K562 (cell line): ENCODE measurements around the gene COA4. TPM values are rescaled to one million over a fixed set of nuclear protein-coding genes. Genes with fewer than 3 reads are reported as not detected.

ENCODE experiments used
- ELF4 ChIP-seq: fragments of 450-650 bp; formaldehyde crosslinking; IDR thresholded peaks from 2 replicates; pipeline ENCODE4 v1.4.0; 2022; ENCODE audit warnings: missing genetic modification characterization
- ESRRA ChIP-seq: fragments of 450-650 bp; IDR thresholded peaks from 2 replicates; pipeline ENCODE4 v1.6.1; 2014; ENCODE audit warnings: low read depth, mild to moderate bottlenecking, moderate library complexity, borderline replicate concordance
- HMGN3 ChIP-seq: IDR thresholded peaks from 2 replicates; pipeline ENCODE4 v1.6.1; 2011; ENCODE audit warnings: borderline replicate concordance, low read depth, mild to moderate bottlenecking, mixed read lengths, low read length; ENCODE audit not compliant: insufficient read length; ENCODE audit errors: extremely low read depth
- HNRNPH1 ChIP-seq: fragments of 200-400 bp; formaldehyde crosslinking; optimal IDR thresholded peaks from 2 replicates; pipeline ENCODE3; 2017; ENCODE audit warnings: low read depth, mild to moderate bottlenecking, low read length, moderate library complexity
- SIRT6 ChIP-seq: IDR thresholded peaks from one replicate; pipeline ENCODE4 v1.6.1; 2012; ENCODE audit warnings: low read depth, mild to moderate bottlenecking, control low read depth, inconsistent platforms, low read length, moderate library complexity
- ZBTB7A ChIP-seq: IDR thresholded peaks from 2 replicates; pipeline ENCODE4 v1.6.1; 2011; ENCODE audit warnings: low read depth, mild to moderate bottlenecking, low read length, moderate library complexity, borderline replicate concordance; ENCODE audit not compliant: control insufficient read depth
- ZEB2 ChIP-seq: fragments of 450-650 bp; IDR thresholded peaks from 2 replicates; pipeline ENCODE4 v1.6.1; 2016
- ZNF316 ChIP-seq: fragments of 450-650 bp; IDR thresholded peaks from 2 replicates; pipeline ENCODE4 v1.6.1; 2016
- ZNF41 ChIP-seq: fragments of 250-450 bp; sonication (Bioruptor Pico); conservative IDR thresholded peaks from 2 replicates; pipeline ENCODE4 v1.4.0; 2020; ENCODE audit warnings: mild to moderate bottlenecking
- ZNF707 ChIP-seq: fragments of 250-450 bp; sonication (Bioruptor Pico); conservative IDR thresholded peaks from 2 replicates; pipeline ENCODE4 v1.8.0; 2022; ENCODE audit warnings: inconsistent platforms, mild to moderate bottlenecking, moderate library complexity
- polyA plus RNA-seq, 8 experiments: library from polyadenylated mRNA; depleted of rRNA in 4 of 8; stranded (reverse) in 5 of 8; unstranded in 3 of 8; fragments of >200 nt; fragmentation: Nextera tagmentation in 2 of 8; fragmentation: Illumina TruSeq in 1 of 8; extraction: Ambion mirVana in 2 of 8; extraction: Trizol in 1 of 8; gene quantifications; 2 replicates each; pipeline versions ENCODE4 v1.2.1 to v1.2.3, GENCODE V29; 2011 to 2014; ENCODE audit warnings: inconsistent platforms in 1 of 8, missing spikeins in 1 of 8
- total RNA-seq, 7 experiments: library from RNA; depleted of rRNA in 6 of 7; stranded (reverse); fragments of >200 nt in 6 of 7; fragmentation: Illumina TruSeq in 2 of 7; extraction: Trizol in 2 of 7; gene quantifications; 2 replicates each; pipeline versions ENCODE4 v1.2.1 to v1.2.3, GENCODE V29; 2011 to 2021; ENCODE audit warnings: low replicate concordance in 1 of 7
- TF ChIP-seq, protein P1 (sequence below): sonication (generic); formaldehyde crosslinking; IDR thresholded peaks from 2 replicates; pipeline ENCODE4 v1.5.0; 2020; ENCODE audit warnings: missing genetic modification reagents
- TF ChIP-seq, protein P2 (sequence below), 3 experiments: IDR thresholded peaks in 2 of 3; conservative IDR thresholded peaks in 1 of 3; 2 replicates each; pipeline ENCODE4 v1.5.1; 2011 to 2012; ENCODE audit warnings: low read length in 3 of 3, mild to moderate bottlenecking in 3 of 3, control low read depth in 2 of 3, improper control_type of control experiment in 1 of 3, inconsistent platforms in 1 of 3, low read depth in 1 of 3, mixed read lengths in 1 of 3, moderate library complexity in 1 of 3; ENCODE audit not compliant: insufficient read depth in 2 of 3
- TF ChIP-seq, protein P3 (sequence below): fragments of 450-650 bp; IDR thresholded peaks from 2 replicates; pipeline ENCODE4 v1.6.1; 2016; ENCODE audit warnings: mild to moderate bottlenecking, moderate library complexity
- TF ChIP-seq, protein P4 (sequence below), 2 experiments: fragments of 450-650 bp in 1 of 2; sonication (generic) in 1 of 2; formaldehyde crosslinking; conservative IDR thresholded peaks; 2 replicates each; pipeline versions ENCODE4 v1.4.0 to v1.8.1; 2020 to 2022; ENCODE audit warnings: mild to moderate bottlenecking in 1 of 2, missing genetic modification reagents in 1 of 2

COA4 gene
- total and polyA plus RNA-seq, 9 of the 15 experiments (the other 6 are each of a cell fraction or from before 2014, with no cell fraction given): 108 to 255 (median 152) TPM

DNA sequence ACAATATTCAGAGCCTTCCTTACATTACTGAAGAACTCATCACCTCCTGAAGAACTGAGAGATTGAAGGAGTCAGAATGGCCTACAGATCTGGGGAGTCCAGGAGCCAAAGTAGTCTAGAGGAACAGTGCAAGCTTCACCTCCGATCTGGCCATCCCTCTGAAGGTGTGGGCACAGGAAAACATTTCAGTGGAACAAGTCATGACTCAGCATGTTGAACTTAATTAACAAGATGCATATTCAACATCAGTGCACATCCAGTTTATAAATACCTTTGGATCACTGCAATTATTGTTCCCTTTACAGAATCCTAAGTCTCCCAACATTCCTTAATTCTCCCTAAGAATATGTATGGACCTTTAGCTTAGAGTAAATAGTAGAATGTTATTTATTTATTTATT is 25.7 kb upstream of the COA4 start (continued):
- TF ChIP-seq, protein P1, sequence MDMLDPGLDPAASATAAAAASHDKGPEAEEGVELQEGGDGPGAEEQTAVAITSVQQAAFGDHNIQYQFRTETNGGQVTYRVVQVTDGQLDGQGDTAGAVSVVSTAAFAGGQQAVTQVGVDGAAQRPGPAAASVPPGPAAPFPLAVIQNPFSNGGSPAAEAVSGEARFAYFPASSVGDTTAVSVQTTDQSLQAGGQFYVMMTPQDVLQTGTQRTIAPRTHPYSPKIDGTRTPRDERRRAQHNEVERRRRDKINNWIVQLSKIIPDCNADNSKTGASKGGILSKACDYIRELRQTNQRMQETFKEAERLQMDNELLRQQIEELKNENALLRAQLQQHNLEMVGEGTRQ (CRISPR knock-in tag): no peak
- TF ChIP-seq ZNF41 (CRISPR knock-in tag) (no peak), ZNF316 (peak; percentile 86), HMGN3 (no peak), ELF4 (CRISPR knock-in tag) (no peak), ZNF707 (no peak), ESRRA (no peak), SIRT6 (no peak), ZBTB7A (no peak), HNRNPH1 (no peak), ZEB2 (no peak)
- TF ChIP-seq, protein P2, sequence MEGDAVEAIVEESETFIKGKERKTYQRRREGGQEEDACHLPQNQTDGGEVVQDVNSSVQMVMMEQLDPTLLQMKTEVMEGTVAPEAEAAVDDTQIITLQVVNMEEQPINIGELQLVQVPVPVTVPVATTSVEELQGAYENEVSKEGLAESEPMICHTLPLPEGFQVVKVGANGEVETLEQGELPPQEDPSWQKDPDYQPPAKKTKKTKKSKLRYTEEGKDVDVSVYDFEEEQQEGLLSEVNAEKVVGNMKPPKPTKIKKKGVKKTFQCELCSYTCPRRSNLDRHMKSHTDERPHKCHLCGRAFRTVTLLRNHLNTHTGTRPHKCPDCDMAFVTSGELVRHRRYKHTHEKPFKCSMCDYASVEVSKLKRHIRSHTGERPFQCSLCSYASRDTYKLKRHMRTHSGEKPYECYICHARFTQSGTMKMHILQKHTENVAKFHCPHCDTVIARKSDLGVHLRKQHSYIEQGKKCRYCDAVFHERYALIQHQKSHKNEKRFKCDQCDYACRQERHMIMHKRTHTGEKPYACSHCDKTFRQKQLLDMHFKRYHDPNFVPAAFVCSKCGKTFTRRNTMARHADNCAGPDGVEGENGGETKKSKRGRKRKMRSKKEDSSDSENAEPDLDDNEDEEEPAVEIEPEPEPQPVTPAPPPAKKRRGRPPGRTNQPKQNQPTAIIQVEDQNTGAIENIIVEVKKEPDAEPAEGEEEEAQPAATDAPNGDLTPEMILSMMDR (IDR thresholded peaks at IDR 0.05 in 2 of 3, conservative IDR thresholded peaks at IDR 0.05 in 1 of 3; ENCODE audit: insufficient read depth in 2 of 3, low read depth in 1 of 3, low read length in 3 of 3): no peak
- TF ChIP-seq, protein P3, sequence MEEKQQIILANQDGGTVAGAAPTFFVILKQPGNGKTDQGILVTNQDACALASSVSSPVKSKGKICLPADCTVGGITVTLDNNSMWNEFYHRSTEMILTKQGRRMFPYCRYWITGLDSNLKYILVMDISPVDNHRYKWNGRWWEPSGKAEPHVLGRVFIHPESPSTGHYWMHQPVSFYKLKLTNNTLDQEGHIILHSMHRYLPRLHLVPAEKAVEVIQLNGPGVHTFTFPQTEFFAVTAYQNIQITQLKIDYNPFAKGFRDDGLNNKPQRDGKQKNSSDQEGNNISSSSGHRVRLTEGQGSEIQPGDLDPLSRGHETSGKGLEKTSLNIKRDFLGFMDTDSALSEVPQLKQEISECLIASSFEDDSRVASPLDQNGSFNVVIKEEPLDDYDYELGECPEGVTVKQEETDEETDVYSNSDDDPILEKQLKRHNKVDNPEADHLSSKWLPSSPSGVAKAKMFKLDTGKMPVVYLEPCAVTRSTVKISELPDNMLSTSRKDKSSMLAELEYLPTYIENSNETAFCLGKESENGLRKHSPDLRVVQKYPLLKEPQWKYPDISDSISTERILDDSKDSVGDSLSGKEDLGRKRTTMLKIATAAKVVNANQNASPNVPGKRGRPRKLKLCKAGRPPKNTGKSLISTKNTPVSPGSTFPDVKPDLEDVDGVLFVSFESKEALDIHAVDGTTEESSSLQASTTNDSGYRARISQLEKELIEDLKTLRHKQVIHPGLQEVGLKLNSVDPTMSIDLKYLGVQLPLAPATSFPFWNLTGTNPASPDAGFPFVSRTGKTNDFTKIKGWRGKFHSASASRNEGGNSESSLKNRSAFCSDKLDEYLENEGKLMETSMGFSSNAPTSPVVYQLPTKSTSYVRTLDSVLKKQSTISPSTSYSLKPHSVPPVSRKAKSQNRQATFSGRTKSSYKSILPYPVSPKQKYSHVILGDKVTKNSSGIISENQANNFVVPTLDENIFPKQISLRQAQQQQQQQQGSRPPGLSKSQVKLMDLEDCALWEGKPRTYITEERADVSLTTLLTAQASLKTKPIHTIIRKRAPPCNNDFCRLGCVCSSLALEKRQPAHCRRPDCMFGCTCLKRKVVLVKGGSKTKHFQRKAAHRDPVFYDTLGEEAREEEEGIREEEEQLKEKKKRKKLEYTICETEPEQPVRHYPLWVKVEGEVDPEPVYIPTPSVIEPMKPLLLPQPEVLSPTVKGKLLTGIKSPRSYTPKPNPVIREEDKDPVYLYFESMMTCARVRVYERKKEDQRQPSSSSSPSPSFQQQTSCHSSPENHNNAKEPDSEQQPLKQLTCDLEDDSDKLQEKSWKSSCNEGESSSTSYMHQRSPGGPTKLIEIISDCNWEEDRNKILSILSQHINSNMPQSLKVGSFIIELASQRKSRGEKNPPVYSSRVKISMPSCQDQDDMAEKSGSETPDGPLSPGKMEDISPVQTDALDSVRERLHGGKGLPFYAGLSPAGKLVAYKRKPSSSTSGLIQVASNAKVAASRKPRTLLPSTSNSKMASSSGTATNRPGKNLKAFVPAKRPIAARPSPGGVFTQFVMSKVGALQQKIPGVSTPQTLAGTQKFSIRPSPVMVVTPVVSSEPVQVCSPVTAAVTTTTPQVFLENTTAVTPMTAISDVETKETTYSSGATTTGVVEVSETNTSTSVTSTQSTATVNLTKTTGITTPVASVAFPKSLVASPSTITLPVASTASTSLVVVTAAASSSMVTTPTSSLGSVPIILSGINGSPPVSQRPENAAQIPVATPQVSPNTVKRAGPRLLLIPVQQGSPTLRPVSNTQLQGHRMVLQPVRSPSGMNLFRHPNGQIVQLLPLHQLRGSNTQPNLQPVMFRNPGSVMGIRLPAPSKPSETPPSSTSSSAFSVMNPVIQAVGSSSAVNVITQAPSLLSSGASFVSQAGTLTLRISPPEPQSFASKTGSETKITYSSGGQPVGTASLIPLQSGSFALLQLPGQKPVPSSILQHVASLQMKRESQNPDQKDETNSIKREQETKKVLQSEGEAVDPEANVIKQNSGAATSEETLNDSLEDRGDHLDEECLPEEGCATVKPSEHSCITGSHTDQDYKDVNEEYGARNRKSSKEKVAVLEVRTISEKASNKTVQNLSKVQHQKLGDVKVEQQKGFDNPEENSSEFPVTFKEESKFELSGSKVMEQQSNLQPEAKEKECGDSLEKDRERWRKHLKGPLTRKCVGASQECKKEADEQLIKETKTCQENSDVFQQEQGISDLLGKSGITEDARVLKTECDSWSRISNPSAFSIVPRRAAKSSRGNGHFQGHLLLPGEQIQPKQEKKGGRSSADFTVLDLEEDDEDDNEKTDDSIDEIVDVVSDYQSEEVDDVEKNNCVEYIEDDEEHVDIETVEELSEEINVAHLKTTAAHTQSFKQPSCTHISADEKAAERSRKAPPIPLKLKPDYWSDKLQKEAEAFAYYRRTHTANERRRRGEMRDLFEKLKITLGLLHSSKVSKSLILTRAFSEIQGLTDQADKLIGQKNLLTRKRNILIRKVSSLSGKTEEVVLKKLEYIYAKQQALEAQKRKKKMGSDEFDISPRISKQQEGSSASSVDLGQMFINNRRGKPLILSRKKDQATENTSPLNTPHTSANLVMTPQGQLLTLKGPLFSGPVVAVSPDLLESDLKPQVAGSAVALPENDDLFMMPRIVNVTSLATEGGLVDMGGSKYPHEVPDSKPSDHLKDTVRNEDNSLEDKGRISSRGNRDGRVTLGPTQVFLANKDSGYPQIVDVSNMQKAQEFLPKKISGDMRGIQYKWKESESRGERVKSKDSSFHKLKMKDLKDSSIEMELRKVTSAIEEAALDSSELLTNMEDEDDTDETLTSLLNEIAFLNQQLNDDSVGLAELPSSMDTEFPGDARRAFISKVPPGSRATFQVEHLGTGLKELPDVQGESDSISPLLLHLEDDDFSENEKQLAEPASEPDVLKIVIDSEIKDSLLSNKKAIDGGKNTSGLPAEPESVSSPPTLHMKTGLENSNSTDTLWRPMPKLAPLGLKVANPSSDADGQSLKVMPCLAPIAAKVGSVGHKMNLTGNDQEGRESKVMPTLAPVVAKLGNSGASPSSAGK: no peak
- TF ChIP-seq, protein P4, sequence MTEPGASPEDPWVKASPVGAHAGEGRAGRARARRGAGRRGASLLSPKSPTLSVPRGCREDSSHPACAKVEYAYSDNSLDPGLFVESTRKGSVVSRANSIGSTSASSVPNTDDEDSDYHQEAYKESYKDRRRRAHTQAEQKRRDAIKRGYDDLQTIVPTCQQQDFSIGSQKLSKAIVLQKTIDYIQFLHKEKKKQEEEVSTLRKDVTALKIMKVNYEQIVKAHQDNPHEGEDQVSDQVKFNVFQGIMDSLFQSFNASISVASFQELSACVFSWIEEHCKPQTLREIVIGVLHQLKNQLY (CRISPR knock-in tag; conservative IDR thresholded peaks at IDR 0.05): no peak
